DMS 273 (cell line): ENCODE data around the gene EHMT1.
"Not testable (repeated sequence)": the region's sequence is repeated elsewhere in the genome, so short reads cannot be mapped to it uniquely, and the experiment has no call there.

Experiments used
- DNase-seq: peaks from one replicate; lab custom pipeline; 2025; ENCODE audit not compliant: unreplicated experiment; lab: John Stamatoyannopoulos, UW

EHMT1 gene

DNA sequence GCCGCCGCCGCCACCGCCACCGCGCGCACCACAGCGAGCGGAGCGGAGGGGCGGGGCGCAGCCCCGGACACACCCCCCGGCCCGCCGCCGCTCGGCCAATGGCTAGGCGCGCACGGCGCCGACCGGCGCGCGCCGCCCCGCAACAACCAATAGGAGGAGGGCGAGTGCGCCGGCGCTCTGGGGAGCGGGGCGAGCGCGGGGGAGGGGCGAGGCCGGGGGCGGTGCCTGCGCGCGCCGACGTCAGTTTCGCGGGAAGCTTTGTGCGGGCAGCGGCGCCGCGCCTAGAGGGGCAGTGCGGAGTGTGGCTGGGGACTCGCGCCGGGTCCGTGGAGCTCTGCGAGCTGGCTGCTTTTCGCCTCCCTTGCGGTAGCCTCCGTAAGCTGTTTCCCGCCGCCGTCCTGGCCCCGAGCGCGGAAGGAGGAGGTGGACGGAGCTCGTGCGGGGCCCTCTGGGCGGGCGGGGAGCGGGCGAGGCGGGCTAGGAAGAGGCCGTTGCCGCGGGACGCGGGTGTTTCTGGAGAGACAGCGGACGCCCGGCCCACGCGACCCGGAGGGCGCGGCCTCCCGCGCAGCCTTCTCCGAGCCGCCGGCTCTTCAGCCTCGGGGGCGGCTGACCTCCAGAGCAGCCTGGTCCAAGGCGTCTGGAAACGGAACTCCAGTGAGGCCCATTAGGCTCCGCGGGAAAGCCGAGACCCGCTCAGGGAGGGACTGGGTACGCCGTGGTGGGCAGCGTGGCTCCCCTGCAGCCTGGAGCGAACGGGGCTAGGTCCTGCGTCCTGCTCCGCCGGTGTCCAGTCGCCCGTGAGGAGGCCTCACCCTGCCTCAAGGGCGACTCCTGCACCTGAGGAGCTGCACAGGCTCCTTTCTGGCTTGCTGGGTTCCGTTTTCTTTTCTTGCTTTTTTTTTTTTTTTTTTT lies 28.1 kb upstream of the EHMT1 start, which contains the start of gene ZMYND19:
TSS of gene ZMYND19 (minus strand) at position 44 of the 915 bp plus-strand sequence. CDS start 249 bp downstream, outside the sequence.
- peak; percentile 95 for DNase-seq

DNA sequence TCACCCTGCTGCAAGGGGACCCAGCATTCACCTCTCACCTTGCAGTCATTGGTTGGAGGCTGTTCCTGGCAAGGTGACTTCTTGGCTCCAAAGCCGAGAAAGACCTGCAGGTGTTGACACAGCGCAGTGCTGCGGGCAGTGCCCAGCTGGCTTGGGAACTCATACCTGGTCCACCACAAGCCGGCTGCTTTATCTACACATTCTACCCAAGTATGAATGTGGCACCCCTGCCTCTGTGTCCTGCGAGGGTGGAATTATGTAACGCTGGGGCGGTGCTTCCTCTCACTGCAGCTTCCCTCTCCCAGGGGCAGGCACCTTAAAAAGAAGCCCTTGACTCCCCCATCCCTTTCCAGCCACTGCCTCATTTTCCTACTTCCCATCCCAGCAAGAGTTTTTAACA lies 26.0 kb upstream of the EHMT1 start:
- no peak for DNase-seq

GRCh38 chr9:137593176-137593575 lies 25.6 kb upstream of the EHMT1 start:
- DNase-seq = no peak

GRCh38 chr9:137596577-137596976 lies 22.2 kb upstream of the EHMT1 start:
- DNase-seq = not testable (repeated sequence)

DNA sequence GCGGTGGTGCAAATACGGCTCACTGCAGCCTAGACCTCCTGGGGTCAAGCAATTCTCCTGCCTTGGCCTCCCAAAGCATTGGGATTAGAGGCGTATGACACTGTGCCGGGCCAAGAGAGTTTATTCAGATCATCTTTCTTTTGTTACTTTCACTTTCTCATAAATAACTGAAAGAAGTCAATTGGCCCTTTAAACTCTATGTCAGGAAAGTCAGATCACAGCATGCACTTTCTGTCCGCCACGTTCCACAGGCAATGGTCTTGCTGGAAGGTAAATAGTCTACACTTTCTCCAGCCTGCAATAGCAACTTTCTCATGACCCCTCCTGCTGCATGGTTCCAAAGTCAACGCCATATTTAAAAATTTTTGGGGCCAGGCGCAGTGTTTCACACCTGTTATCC lies 19.9 kb upstream of the EHMT1 start:
- no peak for DNase-seq

DNA sequence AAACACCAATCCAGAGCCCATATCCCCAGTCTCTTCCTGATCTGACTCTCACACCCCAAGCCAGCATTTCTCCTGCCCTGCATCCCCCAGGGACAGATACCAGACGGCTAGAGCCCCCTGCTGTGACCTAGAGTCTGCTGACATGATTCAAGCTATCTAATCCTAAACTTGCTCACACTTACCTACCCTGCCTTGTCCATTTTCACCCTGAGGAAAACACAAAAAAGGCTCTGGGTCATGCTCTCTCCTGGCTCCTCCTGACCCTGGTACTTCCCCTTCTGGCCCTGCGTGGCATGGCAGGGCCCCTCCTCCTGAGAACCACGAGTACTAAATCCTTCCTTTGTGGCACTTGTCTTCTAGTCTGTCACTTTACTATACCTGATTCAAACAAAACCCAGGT lies 16.1 kb upstream of the EHMT1 start:
- peak; percentile 51 for DNase-seq

- no peak for DNase-seq
Observed at GRCh38 chr9:137603879-137604278, 14.9 kb upstream of the EHMT1 start.

DNA sequence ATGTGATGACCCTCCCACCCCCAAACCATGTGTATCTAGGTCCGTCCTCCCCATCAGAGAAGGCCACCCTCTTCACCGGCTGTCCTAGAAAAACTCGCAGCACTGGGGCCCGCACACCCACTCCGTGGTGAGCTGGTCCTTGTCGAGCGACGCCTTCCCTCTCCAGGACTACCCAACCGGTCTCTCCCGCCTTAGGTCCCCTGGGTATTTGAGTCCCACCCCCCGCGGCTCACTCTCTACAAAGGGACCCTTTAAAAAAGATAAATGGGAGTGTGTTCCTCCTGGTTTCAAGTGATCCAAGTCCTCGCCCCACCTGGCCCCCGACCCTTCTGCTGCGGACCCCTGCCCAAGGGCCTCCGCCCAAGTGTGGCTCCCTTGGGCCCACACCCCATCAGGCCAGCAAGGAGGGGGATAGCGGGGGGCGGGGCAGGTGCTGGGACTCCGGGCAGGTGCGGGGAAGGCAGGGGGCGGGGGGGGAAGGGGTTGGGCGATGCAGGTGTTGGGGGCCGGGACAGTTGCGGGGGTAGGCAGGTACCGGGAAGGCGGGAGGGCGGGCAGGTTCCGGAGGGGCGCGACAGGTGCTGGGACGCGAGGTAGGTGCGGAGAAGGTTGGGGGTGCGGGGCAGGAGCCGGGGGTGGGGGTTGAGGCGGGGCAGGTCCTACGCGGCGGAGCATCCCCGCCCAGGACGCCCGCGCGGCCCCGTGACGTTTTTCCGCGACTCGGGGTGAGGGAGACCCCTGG lies 14.3 kb upstream of the EHMT1 start:
- no peak for DNase-seq

- peak; percentile 94 for DNase-seq
Observed at GRCh38 chr9:137605121-137606004, 13.4 kb upstream of the EHMT1 start, which contains the start of gene ARRDC1. TSS of gene ARRDC1 (plus strand) at chr9:137605686. CDS start at chr9:137605718, 32 bp downstream.

- peak; percentile 63 for DNase-seq
Observed at GRCh38 chr9:137606005-137606621, 12.7 kb upstream of the EHMT1 start.

DNA sequence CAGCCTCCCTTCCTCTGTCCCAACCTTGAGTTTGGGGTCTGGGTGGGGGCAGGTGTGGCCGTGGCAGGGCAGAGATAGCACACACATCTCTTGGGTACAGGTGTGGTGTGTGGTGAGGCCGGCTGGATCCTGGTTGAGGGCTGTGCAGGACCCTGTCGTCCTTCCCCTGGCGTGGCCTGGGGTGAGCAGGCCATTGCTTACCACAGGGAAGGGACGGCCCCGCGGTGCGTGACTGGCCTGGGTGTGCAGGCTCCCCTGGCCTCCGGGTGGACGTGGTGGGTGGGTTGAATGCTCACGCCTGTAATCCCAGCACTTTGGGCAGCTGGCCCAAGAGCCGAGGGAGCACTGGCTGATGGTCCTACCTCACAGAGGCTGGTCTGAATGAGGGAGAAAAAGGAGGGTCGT lies 12.1 kb upstream of the EHMT1 start:
- no peak for DNase-seq

- no peak for DNase-seq
Observed at GRCh38 chr9:137607141-137607857, 11.5 kb upstream of the EHMT1 start.

GRCh38 chr9:137610944-137611343 lies 7.9 kb upstream of the EHMT1 start:
- no peak for DNase-seq

DNA sequence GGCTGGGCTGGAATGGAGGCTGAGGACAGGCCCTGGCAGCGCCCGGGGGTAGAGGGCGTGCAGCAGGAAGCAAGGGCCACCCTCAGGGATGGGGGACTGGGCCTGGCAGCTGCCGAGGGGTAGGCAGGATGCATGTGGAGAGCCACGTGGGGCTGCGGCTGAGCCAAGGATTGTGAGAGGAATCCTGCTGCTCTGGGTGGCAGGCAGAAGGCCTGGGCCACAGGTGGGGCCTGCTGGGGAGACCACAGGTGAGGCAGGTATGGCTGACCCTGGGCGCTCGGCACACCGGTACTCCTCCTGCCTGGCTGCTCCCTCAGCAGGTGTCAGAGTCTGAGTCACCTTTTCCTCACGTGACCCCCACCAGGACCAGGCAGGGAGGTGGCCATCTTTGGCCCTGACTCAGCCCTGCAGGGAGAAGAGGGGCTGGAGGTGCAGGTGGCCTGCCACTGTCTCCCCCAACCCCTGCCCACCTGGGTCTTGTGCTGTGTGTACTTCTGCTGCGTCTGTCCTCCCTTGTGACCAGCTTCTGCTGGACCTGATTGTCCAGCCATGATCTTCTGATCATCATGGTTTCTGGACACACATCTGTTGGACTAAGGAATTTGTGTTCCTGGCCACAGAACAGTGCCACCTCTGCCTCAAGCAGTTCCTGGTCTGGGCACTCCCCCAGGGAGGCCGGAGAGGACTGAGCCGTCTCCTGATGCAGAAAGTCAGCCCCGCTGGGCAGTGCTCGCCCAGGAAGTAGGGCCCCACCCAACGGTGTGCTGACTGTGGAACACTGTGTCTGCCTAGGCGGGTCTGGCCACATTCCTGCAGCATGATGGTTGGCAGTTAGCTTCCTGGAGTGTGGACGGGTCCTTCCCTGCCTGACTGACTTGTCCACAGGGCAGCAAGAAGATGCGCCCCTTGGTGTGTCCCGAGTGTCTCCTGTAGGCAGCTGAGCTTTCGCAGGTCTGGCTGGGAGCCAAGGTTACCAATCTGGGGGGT lies 6.9 kb upstream of the EHMT1 start:
- DNase-seq = peak; percentile 48

GRCh38 chr9:137612741-137613142 lies 6.1 kb upstream of the EHMT1 start:
- no peak for DNase-seq

- no peak for DNase-seq
Observed at GRCh38 chr9:137613259-137613658, 5.5 kb upstream of the EHMT1 start.

DNA sequence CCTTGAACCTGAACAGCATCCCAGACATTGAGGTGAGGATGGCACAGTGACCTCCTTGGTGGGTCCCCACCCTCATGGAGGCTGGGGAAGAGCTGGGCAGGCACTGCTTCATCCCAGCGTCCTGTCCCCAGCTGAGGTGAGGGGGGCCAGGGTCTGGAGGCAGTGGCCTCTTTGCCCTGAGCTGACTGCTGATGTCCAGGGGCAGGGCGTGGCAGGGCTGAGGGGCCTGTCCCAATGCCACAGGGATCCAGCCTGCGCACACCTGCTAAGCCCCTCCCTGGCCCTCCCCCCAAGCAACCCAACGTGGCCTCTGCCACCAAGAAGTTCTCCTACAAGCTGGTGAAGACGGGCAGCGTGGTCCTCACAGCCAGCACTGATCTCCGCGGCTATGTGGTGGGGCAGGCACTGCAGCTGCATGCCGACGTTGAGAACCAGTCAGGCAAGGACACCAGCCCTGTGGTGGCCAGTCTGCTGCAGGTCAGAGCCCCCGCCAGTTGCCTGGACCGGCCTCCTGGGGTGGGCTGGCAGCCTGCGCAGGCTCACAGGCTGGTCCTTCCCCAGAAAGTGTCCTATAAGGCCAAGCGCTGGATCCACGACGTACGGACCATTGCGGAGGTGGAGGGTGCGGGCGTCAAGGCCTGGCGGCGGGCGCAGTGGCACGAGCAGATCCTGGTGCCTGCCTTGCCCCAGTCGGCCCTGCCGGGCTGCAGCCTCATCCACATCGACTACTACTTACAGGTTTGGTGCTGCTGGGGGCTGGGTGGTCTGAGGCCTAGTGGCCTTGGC lies 4.9 kb upstream of the EHMT1 start:
- no peak for DNase-seq
